Measurements from ENCODE around the gene CD1E. TPM values are rescaled to one million over a fixed set of nuclear protein-coding genes. Genes with fewer than 3 reads are reported as not detected.
A peak's percentile ranks its signal among the peaks of the same experiment; 100 is the strongest.
"Not testable (repeated sequence)": the region's sequence is repeated elsewhere in the genome, so short reads cannot be mapped to it uniquely, and the experiment has no call there.

The CD1E gene
- total RNA-seq, 1 donor from 2014 or later = not detected

- no peak for DNase-seq (ENCODE audit: low read depth)
- TF ChIP-seq CTCF (conservative IDR thresholded peaks at IDR 0.05; ENCODE audit: low read depth, low read length) = no peak
Observed at GRCh38 chr1:158362482-158362881, 8.8 kb downstream of the CD1E start.

GRCh38 chr1:158362941-158363340 is 9.2 kb downstream of the CD1E start:
- H3K4me3 ChIP-seq (ENCODE audit: low read depth, low read length) = no peak overlapping the region
- DNase-seq (ENCODE audit: low read depth) = no peak
- TF ChIP-seq CTCF (conservative IDR thresholded peaks at IDR 0.05; ENCODE audit: low read depth, low read length) = no peak

More at GRCh38 chr1:158362482-158362881, 8.8 kb downstream of the CD1E start:
- H3K4me3 ChIP-seq (ENCODE audit: low read depth, low read length) = no peak overlapping the region

GRCh38 chr1:158366783-158367182 is 13.1 kb downstream of the CD1E start:
- no peak for TF ChIP-seq CTCF (conservative IDR thresholded peaks at IDR 0.05; ENCODE audit: low read depth, low read length)
- DNase-seq (ENCODE audit: low read depth) = no peak
- no peak overlapping the region for H3K4me3 ChIP-seq (ENCODE audit: low read depth, low read length)

- TF ChIP-seq CTCF (conservative IDR thresholded peaks at IDR 0.05; ENCODE audit: low read depth, low read length) = no peak
- no peak overlapping the region for H3K4me3 ChIP-seq (ENCODE audit: low read depth, low read length)
- peak; percentile 32 for DNase-seq (ENCODE audit: low read depth)
Observed at GRCh38 chr1:158371188-158371953, 17.7 kb downstream of the CD1E start.

GRCh38 chr1:158374101-158374500 is 20.4 kb downstream of the CD1E start:
- DNase-seq (ENCODE audit: low read depth); H3K4me3 ChIP-seq (ENCODE audit: low read depth, low read length): not testable (repeated sequence)

- no peak for TF ChIP-seq CTCF (conservative IDR thresholded peaks at IDR 0.05; ENCODE audit: low read depth, low read length)
- no peak for DNase-seq (ENCODE audit: low read depth)
Observed at GRCh38 chr1:158374860-158375259, 21.2 kb downstream of the CD1E start.

GRCh38 chr1:158390331-158390730 is 36.6 kb downstream of the CD1E start:
- no peak for DNase-seq (ENCODE audit: low read depth)
- no peak overlapping the region for H3K4me3 ChIP-seq (ENCODE audit: low read depth, low read length)
- no peak for TF ChIP-seq CTCF (conservative IDR thresholded peaks at IDR 0.05; ENCODE audit: low read depth, low read length)

More at GRCh38 chr1:158374860-158375259, 21.2 kb downstream of the CD1E start:
- no peak overlapping the region for H3K4me3 ChIP-seq (ENCODE audit: low read depth, low read length)
